NAMALWA (cell line): ENCODE measurements around the gene CTNNB1.
A peak's percentile ranks its signal among the peaks of the same experiment; 100 is the strongest.

Experiments used
- DNase-seq: peaks from one replicate; pipeline ENCODE4 v3.0.0-alpha.2; 2015; ENCODE audit warnings: low spot score

Gene CTNNB1

GRCh38 chr3:41198950-41199865 is at the start of gene CTNNB1:
CTNNB1 (plus strand) TSS chr3:41199505; CDS start chr3:41224069, 24,564 bp downstream.
- peak; percentile 90 for DNase-seq

- no peak for DNase-seq
These were observed 43.5 kb upstream of the CTNNB1 start for GRCh38 chr3:41155834-41156233.

- DNase-seq = no peak
These were observed 40.4 kb upstream of the CTNNB1 start for GRCh38 chr3:41158947-41159346.

- no peak for DNase-seq
These were observed 39.6 kb upstream of the CTNNB1 start for GRCh38 chr3:41159588-41160189.

GRCh38 chr3:41162541-41162940 is 36.8 kb upstream of the CTNNB1 start:
- no peak for DNase-seq

- DNase-seq = no peak
These were observed 36.3 kb upstream of the CTNNB1 start for GRCh38 chr3:41163006-41163405.

- DNase-seq = no peak
These were observed 35.9 kb upstream of the CTNNB1 start for GRCh38 chr3:41163421-41163820.

GRCh38 chr3:41164777-41165176 is 34.5 kb upstream of the CTNNB1 start:
- no peak for DNase-seq

- DNase-seq = no peak
These were observed 31.4 kb upstream of the CTNNB1 start for GRCh38 chr3:41167722-41168497.

GRCh38 chr3:41169023-41169422 is 30.3 kb upstream of the CTNNB1 start:
- DNase-seq = no peak

GRCh38 chr3:41173926-41174885 is 25.1 kb upstream of the CTNNB1 start:
- no peak for DNase-seq

- no peak for DNase-seq
These were observed 23.9 kb upstream of the CTNNB1 start for GRCh38 chr3:41175365-41175764.

GRCh38 chr3:41176596-41176995 is 22.7 kb upstream of the CTNNB1 start:
- no peak for DNase-seq

- DNase-seq = no peak
These were observed 20.7 kb upstream of the CTNNB1 start for GRCh38 chr3:41178576-41178975.

GRCh38 chr3:41180396-41180795 is 18.9 kb upstream of the CTNNB1 start:
- no peak for DNase-seq

- no peak for DNase-seq
These were observed 16.7 kb upstream of the CTNNB1 start for GRCh38 chr3:41182504-41183059.

- no peak for DNase-seq
These were observed 14.9 kb upstream of the CTNNB1 start for GRCh38 chr3:41184394-41184793.

- no peak for DNase-seq
These were observed 13.0 kb upstream of the CTNNB1 start for GRCh38 chr3:41186297-41186696.

- no peak for DNase-seq
These were observed 11.0 kb upstream of the CTNNB1 start for GRCh38 chr3:41188306-41188705.

GRCh38 chr3:41190509-41191284 is 8.6 kb upstream of the CTNNB1 start:
- no peak for DNase-seq
